Germinal center (tissue), 1 donor: ENCODE data around the gene C4A.
A peak's percentile ranks its signal among the peaks of the same experiment; 100 is the strongest.
"Not testable (repeated sequence)": the region's sequence is repeated elsewhere in the genome, so short reads cannot be mapped to it uniquely, and the experiment has no call there.

Source experiments
- DNase-seq: peaks from one replicate; pipeline ENCODE4 v3.0.0; 2012; ENCODE audit warnings: mixed read lengths, low spot score

The C4A gene

GRCh38 chr6:31961616-31962015 is 20.2 kb upstream of the C4A start:
- no peak for DNase-seq

DNA sequence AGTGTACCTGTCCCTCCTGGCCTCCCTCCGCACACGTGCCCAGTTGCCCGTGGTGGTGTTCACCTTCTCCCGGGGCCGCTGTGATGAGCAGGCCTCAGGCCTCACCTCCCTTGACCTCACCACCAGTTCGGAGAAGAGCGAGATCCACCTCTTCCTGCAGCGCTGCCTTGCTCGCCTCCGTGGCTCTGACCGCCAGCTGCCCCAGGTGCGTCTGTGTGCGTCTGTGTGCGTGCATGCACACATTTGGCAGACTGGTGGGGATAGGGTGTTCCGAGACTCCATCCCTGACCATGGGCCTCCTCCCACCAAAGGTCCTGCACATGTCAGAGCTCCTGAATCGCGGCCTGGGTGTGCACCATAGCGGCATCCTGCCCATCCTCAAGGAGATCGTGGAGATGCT is 17.9 kb upstream of the C4A start:
- no peak for DNase-seq

GRCh38 chr6:31965700-31966099 is 16.2 kb upstream of the C4A start:
- DNase-seq = no peak

DNA sequence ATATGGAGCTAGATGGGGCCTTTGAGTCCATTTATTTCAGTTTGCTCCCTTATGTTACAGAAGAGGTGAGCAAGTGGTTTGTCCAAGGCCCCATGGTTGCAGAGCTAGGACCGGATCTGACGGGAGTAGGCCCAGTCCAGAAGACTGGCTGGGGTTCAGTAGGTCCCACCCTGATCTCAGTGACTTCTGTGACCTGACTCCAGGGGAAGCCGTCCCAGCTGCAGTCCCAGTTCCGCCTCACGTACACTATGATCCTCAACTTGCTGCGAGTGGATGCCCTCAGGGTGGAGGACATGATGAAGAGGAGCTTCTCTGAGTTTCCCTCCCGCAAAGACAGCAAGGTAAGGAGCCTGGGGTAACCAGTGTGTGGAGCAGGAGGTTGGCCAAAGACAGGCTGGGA is 15.4 kb upstream of the C4A start:
- no peak for DNase-seq

- no peak for DNase-seq
Observed at GRCh38 chr6:31966997-31967925, 14.6 kb upstream of the C4A start.

GRCh38 chr6:31967926-31968320 is 13.9 kb upstream of the C4A start:
- DNase-seq = no peak

DNA sequence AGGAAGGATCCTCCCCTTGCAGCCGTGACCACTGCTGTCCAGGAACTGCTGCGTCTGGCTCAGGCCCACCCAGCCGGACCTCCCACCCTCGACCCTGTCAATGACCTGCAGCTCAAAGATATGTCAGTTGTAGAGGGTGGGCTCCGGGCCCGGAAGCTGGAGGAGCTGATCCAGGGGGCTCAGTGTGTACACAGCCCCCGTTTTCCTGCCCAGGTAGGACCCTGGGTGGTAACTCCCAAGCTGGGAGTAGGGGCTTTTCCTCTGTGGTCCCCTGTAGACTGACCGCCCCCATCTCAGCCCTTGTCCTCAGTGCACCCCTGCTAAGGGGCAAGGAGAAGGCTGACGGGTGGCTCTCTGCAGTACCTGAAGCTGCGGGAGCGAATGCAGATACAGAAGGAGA is 13.5 kb upstream of the C4A start:
- no peak for DNase-seq

- no peak for DNase-seq
Observed at GRCh38 chr6:31968791-31969711, 12.8 kb upstream of the C4A start.

- no peak for DNase-seq
Observed at GRCh38 chr6:31969712-31970603, 11.9 kb upstream of the C4A start.

DNA sequence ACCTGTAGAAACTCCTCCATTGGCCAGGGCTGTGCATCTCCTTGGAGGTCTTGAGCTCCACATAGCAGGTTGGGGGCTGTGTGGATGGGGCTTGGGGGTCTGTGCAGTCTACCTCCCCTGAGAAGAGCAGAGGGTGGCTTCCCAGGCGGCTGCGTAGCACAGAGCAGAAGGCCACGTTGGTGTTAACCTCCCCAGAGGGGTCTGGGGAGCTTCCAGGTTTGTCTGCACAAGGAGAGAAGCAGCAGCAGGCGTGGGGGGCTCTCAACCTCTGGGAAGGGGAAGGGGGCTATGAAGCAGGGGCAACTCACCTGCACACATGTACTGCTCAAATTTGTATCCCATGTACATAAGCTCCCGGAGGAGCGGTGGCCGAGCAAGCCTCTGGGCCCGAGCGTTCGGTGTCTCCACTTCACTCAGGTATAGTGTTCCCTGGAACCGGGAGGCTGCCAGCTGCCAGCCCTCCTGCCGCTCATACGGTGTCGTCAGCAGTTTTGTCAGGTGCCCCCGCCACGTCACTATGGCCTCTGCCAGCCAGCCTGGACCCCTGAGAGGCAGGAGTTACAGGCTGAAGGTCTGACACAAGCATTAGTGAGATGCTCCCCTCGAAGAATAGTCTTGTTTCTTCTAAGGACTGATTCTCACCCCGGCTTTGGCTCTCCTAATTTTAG is 11.1 kb upstream of the C4A start:
- DNase-seq = no peak

DNA sequence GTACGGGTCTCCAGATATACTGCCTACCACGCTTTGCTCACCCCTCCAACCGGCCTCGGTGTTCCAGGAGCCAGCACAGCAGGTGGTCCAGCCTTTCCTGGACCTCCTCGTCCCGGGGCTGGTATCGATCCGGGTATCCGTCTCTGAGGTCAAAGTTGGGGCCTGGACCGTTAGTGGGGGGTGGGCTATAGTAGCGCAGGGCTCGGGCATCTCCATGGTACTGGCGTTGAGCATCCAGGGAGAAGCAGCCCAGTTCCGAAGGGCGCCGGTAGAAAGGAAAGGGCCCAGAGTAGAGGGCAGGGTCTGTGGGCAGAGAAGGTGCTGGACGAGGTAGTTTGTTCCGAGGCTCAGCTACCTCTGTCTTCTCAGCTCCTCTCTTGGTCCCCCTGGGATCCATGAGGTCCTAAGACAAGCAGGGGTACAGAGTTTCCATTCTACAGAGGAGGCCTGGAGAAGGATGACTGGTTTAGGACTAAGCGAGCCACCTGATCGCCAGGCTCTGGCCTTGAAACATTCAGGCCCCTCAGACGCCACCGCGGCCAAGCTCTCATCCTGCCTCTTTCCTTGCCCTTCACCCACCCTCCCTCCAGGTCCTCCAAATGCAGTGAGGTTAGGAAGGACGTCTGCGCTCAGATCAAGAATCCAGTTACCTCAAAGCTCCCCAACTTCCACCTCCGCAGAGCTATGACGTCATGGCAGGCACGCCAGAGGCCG is 10.4 kb upstream of the C4A start:
- DNase-seq = no peak

DNA sequence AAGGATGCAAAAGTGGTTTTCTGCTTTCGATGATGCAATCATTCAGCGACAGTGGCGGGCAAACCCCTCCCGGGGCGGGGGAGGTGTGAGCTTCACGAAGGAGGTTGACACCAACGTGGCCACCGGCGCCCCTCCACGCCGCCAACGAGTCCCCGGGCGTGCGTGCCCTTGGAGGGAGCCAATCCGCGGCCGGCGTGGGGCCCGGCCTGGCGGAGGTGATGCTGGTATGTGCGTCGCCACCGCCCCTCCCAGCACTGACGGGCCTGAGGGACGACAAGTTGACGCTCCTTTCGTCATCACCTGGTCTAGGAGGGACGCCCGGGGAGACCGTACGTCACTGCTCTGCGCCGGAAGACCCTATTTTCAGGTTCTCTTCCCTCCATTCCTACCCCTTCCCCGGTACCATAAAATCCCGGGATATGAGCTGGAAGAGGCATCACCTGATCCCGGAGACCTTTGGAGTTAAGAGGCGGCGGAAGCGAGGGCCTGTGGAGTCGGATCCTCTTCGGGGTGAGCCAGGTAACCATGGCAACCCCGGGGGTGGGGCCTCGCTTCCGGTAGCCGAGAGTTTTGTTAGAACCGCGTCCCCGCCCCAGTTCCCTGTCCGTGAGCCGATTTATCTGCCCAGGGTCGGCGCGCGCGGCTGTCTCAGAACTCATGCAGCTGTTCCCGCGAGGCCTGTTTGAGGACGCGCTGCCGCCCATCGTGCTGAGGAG is 9.7 kb upstream of the C4A start, which contains the start of gene DXO:
Gene DXO, minus strand, starts transcription at position 146 of the 716 bp plus-strand sequence. CDS start 463 bp downstream, outside the sequence.
- peak; percentile 97 for DNase-seq

DNA sequence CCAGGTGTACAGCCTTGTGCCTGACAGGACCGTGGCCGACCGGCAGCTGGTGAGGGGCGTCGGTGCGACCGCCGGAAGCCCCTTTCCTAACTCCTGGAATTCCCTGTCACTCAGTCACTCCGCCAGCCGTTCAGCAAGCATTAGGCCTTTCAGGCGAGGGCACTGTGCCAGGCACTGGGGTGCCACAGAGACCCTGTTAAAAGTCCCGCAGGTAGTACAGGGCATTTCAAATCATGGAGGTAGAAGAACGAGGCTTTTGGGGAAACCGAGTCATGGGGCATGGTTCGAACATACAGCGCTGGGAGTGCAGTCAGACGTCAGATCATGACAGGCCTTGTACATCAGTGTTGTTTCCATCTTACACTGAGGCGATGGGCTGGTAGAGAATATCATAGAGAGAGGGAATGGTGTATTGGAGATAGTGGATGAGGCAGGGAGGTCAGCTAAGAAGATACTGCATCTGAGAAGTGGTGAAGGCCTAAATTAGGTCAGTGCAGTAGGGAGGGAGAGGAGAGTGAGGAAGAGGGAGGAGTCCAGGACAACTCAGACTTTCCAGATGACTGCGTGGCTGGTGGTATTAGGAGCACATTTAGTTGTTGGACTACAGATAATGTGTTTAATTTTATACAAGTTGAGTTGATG is 9.0 kb upstream of the C4A start:
- DNase-seq = no peak

DNA sequence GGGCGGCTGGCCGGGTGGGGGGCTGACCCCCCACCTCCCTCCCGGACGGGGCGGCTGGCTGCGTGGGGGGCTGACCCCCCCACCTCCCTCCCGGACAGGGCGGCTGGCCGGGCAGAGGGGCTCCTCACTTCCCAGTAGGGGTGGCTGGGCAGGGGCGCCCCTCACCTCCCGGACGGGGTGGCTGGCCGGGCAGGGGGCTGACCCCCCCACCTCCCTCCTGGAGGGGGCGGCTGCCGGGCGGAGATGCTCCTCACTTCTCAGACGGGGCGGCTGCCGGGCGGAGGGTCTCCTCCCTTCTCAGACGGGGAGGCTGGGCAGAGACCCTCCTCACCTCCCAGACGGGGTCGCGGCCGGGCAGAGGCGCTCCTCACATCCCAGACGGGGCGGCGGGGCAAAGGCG is 5.8 kb upstream of the C4A start:
- not testable (repeated sequence) for DNase-seq

DNA sequence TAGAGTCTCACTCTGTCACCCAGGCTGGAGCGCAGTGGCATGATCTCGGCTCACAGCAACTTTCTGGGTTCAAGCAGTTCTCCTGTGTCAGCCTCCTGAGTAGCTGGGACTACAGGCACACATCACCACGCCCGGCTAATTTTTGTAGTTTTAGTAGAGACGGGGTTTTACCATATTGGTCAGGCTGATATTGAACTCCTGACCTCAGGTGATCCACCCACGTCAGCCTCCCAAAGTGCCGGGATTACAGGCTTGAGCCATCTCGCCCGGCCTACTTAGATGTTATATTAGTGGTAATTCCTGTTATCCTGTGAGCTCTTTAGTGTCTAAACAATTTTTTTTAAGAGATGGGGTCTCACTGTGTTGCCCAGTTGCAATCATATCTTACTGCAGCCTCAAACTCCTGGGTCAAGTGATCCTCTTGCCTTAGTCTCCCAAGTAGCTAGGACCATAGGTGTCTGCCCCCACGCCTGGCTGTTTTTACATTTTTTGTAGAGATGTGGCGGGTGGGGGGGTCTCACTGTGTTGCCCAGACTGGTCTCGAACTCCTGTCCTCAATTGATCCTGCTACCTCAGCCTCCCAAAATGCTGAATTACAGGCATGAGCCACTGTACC is 3.9 kb upstream of the C4A start:
- DNase-seq = no peak

- no peak for DNase-seq
Observed at GRCh38 chr6:31978831-31979230, 3.0 kb upstream of the C4A start.

GRCh38 chr6:31979238-31979898 is 2.5 kb upstream of the C4A start:
- no peak for DNase-seq

DNA sequence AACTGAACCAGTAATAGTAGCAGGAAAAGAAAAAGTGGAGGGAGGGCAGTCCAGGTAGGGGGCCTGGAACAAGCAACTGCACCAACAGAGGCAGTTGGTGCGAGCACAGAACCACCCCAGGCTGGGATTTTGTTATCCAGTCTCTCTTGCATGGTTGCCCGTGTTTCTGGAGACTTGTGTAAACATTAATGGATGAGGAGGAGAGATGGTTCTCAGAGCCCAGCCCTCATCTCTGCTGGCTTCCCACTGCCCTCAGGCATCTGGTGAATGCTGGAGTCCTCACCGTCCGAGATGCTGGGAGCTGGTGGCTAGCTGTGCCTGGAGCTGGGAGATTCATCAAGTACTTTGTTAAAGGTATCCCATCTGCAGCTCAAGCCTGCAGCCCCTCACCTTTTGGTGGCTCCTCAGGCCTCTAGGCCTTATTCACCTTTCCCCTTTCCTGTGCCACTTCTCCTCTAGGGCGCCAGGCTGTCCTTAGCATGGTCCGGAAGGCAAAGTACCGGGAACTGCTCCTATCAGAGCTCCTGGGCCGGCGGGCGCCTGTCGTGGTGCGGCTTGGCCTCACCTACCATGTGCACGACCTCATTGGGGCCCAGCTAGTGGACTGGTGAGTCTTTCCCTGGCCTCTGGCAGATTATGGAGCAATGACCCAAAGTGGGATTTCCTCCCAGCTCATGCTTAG is 1.5 kb upstream of the C4A start:
- not testable (repeated sequence) for DNase-seq
